ENCODE data around the gene ADAM20.
"Not testable (repeated sequence)": the region's sequence is repeated elsewhere in the genome, so short reads cannot be mapped to it uniquely, and the experiment has no call there.

ADAM20 gene

GRCh38 chr14:70534904-70535303 is at the start of gene ADAM20:
Gene ADAM20 (minus strand): TSS chr14:70535004. CDS start chr14:70524757, 10,247 bp downstream.
- DNase-seq, result no peak

DNA sequence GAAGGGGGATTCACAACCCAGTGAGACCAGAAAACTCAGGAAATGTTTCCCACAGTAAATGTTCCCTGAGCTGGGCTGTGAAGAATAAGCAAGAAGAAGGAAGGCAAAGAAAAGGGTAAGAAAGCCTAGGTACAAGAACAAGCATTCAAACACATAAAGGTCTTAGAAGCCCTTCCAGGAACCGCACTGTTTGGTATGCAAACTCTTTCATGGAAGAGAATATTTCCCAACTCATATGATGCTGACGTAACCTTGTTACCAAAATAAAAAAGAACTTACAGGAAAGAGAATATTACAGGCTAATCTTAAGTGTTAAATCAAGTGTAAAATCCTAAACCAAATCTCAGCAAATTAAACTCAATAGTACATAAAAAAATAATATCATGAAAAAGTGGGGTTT is 42.1 kb upstream of the ADAM20 start:
- no peak for DNase-seq

GRCh38 chr14:70573050-70573449 is 38.2 kb upstream of the ADAM20 start:
- no peak for DNase-seq

GRCh38 chr14:70571139-70571538 is 36.3 kb upstream of the ADAM20 start:
- no peak for DNase-seq

GRCh38 chr14:70567791-70568190 is 33.0 kb upstream of the ADAM20 start:
- DNase-seq, result no peak

GRCh38 chr14:70563869-70564268 is 29.1 kb upstream of the ADAM20 start:
- DNase-seq, result peak in 1 of 56 donors; percentile 4

- no peak for DNase-seq
Measured at GRCh38 chr14:70563417-70563816, 28.6 kb upstream of the ADAM20 start.

GRCh38 chr14:70558356-70558755 is 23.6 kb upstream of the ADAM20 start:
- DNase-seq, result no peak

GRCh38 chr14:70555890-70556289 is 21.1 kb upstream of the ADAM20 start:
- DNase-seq, result no peak

DNA sequence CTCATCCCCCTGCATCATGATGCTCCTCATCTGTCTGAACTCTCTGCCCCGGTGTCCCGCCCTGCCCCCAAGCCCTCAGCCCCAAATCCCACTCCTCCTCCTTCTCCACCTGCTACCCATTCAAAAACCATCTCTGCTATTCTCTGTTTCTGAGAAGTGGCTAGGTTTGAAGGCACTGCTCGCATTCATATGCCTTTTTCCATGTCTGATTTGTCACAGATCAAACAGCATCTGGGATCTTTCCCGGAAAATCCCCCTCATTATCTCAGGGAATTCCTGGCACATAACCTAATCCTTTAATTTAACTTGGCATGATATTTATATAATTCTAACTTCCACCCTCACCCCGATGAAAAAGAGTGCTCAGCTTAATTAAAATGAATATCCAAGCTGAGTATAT is 3.3 kb upstream of the ADAM20 start:
- no peak for DNase-seq

GRCh38 chr14:70536830-70537229 is 2.0 kb upstream of the ADAM20 start:
- no peak for DNase-seq

DNA sequence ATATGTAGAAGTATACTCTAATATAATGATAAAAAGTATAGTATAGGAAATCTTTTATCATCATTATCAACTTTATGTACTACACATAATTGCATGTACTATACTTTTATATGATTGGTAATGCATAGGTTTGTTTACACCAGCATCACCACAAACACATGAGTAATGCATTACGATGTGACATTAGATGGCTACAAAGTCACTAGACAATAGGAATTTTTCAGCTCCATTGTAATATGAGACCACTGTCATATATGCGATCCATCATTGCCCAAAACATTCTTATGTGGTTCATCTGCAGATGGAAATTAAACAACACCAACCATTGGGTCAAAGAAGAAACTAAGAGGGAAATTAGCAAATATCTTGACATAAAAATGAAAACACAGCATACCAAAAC is 4.4 kb downstream of the ADAM20 start:
- DNase-seq, result no peak

- DNase-seq, result no peak
Measured at GRCh38 chr14:70527501-70528105, 7.2 kb downstream of the ADAM20 start.

- no peak for DNase-seq
Measured at GRCh38 chr14:70525691-70526090, 9.1 kb downstream of the ADAM20 start.

DNA sequence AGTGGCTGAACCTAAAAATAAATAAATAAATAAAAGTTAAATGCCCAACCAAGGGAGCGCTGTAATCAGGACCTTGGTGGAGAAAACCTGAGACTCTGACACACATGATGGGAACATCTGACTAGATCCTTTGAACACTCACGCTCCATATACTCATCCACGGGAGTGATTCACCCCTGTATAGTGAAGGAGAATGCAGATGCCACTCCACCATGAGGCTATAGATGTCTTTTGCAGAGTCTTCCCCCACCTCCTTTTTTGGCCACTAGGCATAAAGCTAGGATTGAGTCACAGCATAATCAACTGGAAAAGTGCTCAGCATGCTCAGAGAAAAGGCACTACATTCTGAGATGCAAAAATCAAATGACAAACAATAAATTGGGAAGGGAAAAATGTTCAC is 19.0 kb downstream of the ADAM20 start:
- DNase-seq, result no peak

DNA sequence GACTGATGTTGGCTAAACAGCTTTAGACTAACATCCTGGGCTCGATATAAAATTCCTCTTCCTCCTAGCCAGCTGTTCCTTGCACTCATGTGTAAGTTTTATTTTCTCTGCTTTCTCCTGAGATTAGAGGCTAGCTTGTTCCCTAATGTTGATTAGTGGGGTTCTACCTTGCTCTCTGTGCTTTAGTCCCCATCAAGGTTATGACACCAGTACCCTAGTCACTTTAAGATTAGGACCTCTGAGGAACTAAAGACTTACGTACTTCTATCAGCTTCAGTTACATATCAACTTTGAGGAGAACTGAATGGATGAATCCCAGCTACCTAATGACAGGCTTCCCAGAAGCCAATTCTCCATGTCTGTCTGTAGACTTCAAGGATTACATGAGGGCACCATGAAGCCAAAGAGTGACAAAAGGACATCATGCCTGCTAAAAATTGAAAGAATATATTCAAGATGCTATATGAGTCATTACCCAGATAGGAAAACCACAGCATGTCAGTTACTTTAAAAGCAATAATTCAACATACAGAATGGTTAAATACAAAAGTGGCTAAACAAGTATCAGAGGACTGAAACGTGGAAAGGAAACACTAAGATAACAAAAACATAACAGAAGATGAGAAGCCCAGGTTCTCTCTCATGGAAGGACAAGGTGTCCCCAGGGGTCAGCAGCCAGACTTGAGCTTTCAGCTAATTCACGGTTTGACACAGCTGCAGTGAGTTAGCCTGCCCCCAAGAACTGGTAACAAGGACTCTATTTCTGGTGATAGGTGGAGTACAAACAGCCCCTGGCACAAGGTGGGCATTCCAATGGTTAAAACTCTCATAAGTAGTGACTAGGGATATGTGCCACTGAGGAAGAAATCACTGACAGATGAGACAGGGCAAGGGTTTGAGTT is 20.4 kb downstream of the ADAM20 start:
- no peak for DNase-seq

DNA sequence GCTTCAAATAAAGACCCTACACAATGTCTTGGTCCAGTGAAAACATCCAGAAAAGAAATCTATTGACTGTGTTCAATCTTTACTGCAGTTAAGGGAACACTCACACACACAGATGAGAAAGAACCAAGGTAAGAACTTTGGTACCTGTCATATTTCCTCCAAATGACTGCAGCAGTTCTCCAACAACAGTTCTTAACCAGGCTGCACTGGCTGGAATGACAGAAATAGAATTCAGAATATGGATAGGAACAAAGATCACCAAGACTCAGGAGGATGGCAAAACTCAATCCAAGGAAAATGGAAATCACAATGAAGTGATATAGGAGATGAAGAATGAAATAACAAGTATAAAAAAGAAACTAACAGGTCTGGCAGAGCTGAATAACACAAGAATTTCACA is 36.6 kb downstream of the ADAM20 start:
- DNase-seq, result no peak

DNA sequence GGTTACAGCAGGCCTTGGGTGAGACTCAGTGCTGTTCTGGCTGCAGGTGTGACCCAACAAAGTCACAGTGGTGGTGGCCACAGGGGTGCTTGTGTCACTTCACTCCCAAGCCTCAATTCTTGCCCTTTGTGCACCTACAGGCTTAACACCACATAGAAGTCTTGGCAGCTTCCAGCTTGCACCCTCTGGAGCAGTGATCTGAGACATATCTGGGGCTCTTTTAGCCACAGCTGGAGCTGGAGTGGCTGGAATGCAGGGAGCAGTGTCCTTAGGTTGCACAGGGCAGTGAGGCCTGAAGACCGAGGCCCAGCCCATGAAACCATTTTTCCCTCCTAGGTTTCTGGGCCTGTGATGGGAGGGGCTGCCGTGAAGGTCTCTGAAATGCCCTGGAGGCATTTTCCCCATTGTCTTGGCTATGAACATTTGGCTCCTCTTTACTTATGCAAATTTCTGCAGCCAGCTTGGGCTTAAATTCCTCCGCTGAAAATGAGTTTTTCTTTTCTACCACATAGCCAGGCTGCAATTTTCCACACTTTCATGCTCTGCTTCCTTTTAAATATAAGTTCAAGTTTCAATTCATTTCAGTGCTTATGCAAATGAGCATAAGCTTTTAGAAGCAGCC is 45.1 kb downstream of the ADAM20 start:
- DNase-seq, result no peak

DNA sequence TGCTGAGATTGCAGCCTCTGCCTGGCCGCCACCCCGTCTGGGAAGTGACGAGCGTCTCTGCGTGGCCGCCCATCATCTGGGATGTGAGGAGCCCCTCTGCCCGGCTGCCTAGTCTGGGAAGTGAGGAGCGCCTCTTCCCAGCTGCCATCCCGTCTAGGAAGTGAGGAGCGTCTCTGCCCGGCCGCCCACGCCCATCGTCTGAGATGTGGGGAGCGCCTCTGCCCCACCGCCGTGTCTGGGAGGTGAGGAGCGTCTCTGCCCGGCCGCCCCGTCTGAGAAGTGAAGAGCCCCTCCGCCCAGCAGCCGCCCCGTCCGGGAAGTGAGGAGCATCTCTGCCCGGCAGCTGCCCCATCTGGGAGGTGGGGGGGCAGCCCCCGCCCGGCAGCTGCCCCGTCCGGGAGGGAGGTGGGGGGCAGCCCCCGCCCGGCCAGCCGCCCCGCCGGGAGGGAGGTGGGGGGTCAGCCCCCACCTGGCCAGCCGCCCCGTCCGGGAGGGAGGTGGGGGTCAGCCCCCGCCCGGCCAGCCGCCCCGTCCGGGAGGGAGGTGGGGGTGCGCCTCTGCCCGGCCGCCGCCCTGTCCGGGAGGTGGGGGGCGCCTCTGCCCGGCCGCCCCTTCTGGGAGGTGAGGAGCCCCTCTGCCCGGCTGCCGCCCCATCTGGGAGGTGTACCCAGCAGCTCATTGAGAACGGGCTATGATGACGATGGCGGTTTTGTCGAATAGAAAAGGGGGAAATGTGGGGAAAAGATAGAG is 57.3 kb downstream of the ADAM20 start:
- DNase-seq, result not testable (repeated sequence)

DNA sequence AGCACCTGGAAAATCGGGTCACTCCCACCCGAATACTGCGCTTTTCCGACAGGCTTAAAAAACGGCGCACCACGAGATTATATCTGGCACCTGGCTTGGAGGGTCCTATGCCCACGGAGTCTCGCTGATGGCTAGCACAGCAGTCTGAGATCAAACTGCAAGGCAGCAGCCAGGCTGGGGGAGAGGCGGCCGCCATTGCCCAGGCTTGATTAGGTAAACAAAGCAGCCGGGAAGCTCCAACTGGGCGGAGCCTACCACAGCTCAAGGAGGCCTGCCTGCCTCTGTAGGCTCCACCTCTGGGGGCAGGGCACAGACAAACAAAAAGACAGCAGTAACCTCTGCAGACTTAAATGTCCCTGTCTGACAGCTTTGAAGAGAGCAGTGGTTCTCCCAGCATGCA is 59.3 kb downstream of the ADAM20 start:
- not testable (repeated sequence) for DNase-seq

- DNase-seq, result no peak
Measured at GRCh38 chr14:70473825-70474224, 61.0 kb downstream of the ADAM20 start.
